Panc1 (cell line): Measurements from ENCODE around the gene GRM7.

Experiments used
- CTCF ChIP-seq: fragments of 450-650 bp; IDR thresholded peaks from 2 replicates; pipeline ENCODE4 v1.5.1; 2017; ENCODE audit warnings: mild to moderate bottlenecking
- POLR2AphosphoS5 ChIP-seq: IDR thresholded peaks from 2 replicates; pipeline ENCODE4 v1.6.1; 2012; ENCODE audit warnings: mild to moderate bottlenecking, low read depth, low read length, moderate library complexity

GRCh38 chr3:7518026-7518425 is 657.1 kb downstream of the GRM7 start:
- no peak for TF ChIP-seq CTCF
- TF ChIP-seq POLR2AphosphoS5, result no peak
